Smooth muscle cell (in vitro differentiated cells): Measurements from ENCODE around the gene CIART. TPM values are rescaled to one million over a fixed set of nuclear protein-coding genes. Genes with fewer than 3 reads are reported as not detected.

ENCODE experiments used
- DNase-seq: peaks from one replicate; lab custom pipeline; 2025; ENCODE audit not compliant: unreplicated experiment; lab: John Stamatoyannopoulos, UW
- H2AFZ ChIP-seq: fragments of 200-600 bp; sonication (generic); 2 replicates; pipeline ENCODE4 v1.6.0; 2016; ENCODE audit warnings: antibody characterized with exemption, low read depth, mild to moderate bottlenecking
- H3F3A ChIP-seq: fragments of 200-600 bp; sonication (generic); 2 replicates; pipeline ENCODE4 v1.6.0; 2017; ENCODE audit warnings: antibody characterized with exemption, low read depth
- H3K27ac ChIP-seq: fragments of 200-600 bp; sonication (generic); 2 replicates; pipeline ENCODE4 v1.5.1; 2016; ENCODE audit warnings: low read depth, mild to moderate bottlenecking
- H3K27me3 ChIP-seq: fragments of 200-600 bp; sonication (generic); 2 replicates; pipeline ENCODE4 v1.6.1; 2016; ENCODE audit warnings: low read depth, mild to moderate bottlenecking
- H3K36me3 ChIP-seq: fragments of 200-600 bp; sonication (generic); 2 replicates; pipeline ENCODE4 v1.5.1; 2016; ENCODE audit warnings: low read depth
- H3K4me1 ChIP-seq: fragments of 200-600 bp; sonication (generic); 2 replicates; pipeline ENCODE4 v1.5.1; 2016; ENCODE audit warnings: low read depth
- H3K4me2 ChIP-seq: fragments of 200-600 bp; sonication (generic); 2 replicates; pipeline ENCODE4 v1.6.0; 2016; ENCODE audit warnings: mild to moderate bottlenecking
- H3K4me3 ChIP-seq: fragments of 200-600 bp; sonication (generic); 2 replicates; pipeline ENCODE4 v1.5.1; 2016; ENCODE audit warnings: mild to moderate bottlenecking
- H3K79me2 ChIP-seq: fragments of 200-600 bp; sonication (generic); 2 replicates; pipeline ENCODE4 v1.6.0; 2016; ENCODE audit warnings: low read depth, mild to moderate bottlenecking
- H3K9ac ChIP-seq: fragments of 200-600 bp; sonication (generic); 2 replicates; pipeline ENCODE4 v1.6.0; 2016; ENCODE audit warnings: low read depth
- H3K9me3 ChIP-seq: fragments of 200-600 bp; sonication (generic); replicated peaks from 2 replicates; pipeline ENCODE4 v1.5.1; 2016; ENCODE audit warnings: low read depth
- H4K20me1 ChIP-seq: fragments of 200-600 bp; sonication (generic); 2 replicates; pipeline ENCODE4 v1.6.0; 2016; ENCODE audit warnings: low read depth
- WGBS: methylation state at CpG from one replicate; pipeline ENCODE4 v1.1.7; 2016; ENCODE audit warnings: low lambda C conversion rate; 5-methylcytosine and 5-hydroxymethylcytosine counted together
- polyA plus RNA-seq: library from polyadenylated mRNA; unstranded; fragments of >200 nt; fragmentation: Nextera tagmentation; extraction: Ambion mirVana; gene quantifications from 2 replicates; pipeline ENCODE4 v1.2.1, GENCODE V29; 2016
- total RNA-seq: library from RNA; depleted of rRNA; stranded (reverse); fragments of >200 nt; gene quantifications from 2 replicates; pipeline ENCODE4 v1.2.3, GENCODE V29; 2014
- TF ChIP-seq, protein P1 (sequence below): fragments of 200-600 bp; sonication (generic); IDR thresholded peaks from 2 replicates; pipeline ENCODE4 v1.5.1; 2017; ENCODE audit warnings: borderline replicate concordance, mild to moderate bottlenecking, antibody characterized with exemption; ENCODE audit not compliant: insufficient read depth, poor library complexity, severe bottlenecking

The CIART gene
- total and polyA plus RNA-seq, 2 experiments from 2014 or later: 7.2 to 13.1 TPM

DNA sequence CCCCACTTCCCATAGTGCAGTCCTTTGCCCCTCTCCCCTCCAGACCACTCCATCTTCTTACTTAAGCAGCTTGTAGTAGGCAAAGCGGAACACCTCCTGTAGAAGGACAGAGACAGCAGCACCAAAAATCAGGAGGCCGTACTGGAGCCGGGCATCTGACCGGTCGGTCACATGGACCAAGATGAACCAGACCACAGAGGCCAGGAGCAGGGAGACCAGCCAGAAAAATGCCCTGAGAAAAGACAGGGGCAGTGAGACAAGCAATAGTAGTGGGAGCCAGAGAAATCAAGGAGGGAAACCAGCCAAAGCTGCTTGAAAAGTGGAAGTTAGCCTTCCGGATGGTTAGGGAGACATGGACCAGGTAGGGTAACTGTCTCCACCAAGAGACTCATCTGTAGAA lies 14.5 kb upstream of the CIART start:
- TF ChIP-seq, protein P1, sequence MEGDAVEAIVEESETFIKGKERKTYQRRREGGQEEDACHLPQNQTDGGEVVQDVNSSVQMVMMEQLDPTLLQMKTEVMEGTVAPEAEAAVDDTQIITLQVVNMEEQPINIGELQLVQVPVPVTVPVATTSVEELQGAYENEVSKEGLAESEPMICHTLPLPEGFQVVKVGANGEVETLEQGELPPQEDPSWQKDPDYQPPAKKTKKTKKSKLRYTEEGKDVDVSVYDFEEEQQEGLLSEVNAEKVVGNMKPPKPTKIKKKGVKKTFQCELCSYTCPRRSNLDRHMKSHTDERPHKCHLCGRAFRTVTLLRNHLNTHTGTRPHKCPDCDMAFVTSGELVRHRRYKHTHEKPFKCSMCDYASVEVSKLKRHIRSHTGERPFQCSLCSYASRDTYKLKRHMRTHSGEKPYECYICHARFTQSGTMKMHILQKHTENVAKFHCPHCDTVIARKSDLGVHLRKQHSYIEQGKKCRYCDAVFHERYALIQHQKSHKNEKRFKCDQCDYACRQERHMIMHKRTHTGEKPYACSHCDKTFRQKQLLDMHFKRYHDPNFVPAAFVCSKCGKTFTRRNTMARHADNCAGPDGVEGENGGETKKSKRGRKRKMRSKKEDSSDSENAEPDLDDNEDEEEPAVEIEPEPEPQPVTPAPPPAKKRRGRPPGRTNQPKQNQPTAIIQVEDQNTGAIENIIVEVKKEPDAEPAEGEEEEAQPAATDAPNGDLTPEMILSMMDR: no peak
- H3K36me3 ChIP-seq: no peaks in the 10 kb centered on the region
- no peaks in the 10 kb centered on the region for H3K9me3 ChIP-seq
- H3K27me3 ChIP-seq: no peaks in the 10 kb centered on the region
- DNase-seq: no peak
- no peak overlapping the region for H3K27ac ChIP-seq
- 56% methylated on average over 6 of the region's 6 CpGs for whole genome bisulfite sequencing
- peak overlapping the region; percentile 91 for H3K9ac ChIP-seq
- peaks cover 23% of the 10 kb centered on the region for H3K79me2 ChIP-seq
- peaks cover 19% of the 10 kb centered on the region for H3K4me1 ChIP-seq
- peak overlapping the region; percentile 97 for H3K4me3 ChIP-seq
- H4K20me1 ChIP-seq: no peaks in the 10 kb centered on the region
- H2AFZ ChIP-seq: no peak overlapping the region
- no peaks in the 10 kb centered on the region for H3F3A ChIP-seq
- peak overlapping the region; percentile 91 for H3K4me2 ChIP-seq

DNA sequence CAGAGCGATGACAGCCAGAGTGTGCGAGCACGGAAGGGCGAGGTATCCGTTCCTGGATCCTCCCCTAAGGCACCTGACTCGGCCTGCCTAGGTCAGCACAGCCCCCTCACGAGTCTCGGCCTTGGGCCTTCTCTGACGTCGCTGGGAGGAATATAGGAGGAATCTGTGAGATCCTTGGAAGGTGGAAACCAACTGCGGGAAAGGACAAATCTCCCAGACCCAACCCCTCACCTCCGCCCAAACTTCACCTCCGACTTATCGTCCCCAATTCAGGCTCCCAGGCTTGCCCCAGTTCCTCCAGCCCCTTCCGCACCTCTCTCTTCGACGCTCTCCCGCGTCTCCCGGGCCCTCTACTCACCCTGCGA lies 14.0 kb upstream of the CIART start:
- Histone ChIP-seq H3K9me3 (no peaks in the 10 kb centered on the region), H3K4me3 (peak overlapping the region; percentile 97), H3K4me1 (peaks cover 23% of the 10 kb centered on the region), H3K4me2 (peak overlapping the region; percentile 91), H2AFZ (peak overlapping the region; percentile 96), H3K9ac (peak overlapping the region; percentile 91), H3K36me3 (no peaks in the 10 kb centered on the region), H3K79me2 (peaks cover 23% of the 10 kb centered on the region), H3F3A (no peaks in the 10 kb centered on the region), H3K27ac (peak overlapping the region; percentile 70), H4K20me1 (no peaks in the 10 kb centered on the region), H3K27me3 (no peaks in the 10 kb centered on the region)
- DNase-seq: no peak
- TF ChIP-seq, protein P1: no peak
- 2% methylated on average over 21 of the region's 21 CpGs for WGBS

DNA sequence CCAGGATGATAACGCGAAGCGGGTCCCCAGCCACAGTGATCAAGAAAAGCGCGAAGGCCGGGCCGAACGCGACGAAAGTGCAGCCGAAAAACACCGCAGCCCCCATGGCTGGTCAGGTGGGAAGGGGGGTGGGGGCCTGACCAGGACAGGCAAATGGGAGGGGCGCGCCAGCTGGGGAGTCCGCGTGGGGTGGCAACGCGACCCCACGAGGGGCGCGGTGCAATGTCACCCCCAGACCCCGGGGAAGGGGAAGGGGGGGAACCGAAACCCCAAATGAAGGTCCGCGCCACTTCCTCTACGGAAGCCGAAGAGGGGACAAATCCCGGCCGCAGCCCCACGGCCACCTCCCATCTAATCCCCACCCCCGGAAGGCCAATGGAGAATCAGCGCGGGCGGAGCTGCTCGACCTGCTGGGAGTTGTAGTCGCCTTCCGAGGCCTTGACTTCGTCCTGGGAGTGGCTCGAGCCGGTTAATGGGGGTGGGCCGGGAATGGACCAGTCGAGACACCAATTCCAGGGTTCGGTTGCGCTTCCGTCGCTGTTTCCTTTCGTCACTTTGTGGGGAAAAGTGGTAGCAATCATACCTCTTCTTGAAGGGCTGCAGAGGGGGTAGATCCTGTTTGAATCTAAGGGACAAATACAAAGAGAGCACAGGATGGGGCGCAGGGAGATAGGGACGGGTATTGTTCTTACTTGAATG lies 13.5 kb upstream of the CIART start, which contains the start of gene APH1A:
Gene APH1A (minus strand): TSS at position 312 of the 699 bp plus-strand sequence. CDS start 206 bp downstream, at position 106.
- TF ChIP-seq, protein P1: no peak
- Histone ChIP-seq H3K27ac (peak within 1 kb of the TSS; percentile 70), H3K36me3 (no peaks in the 10 kb centered on the region), H3F3A (no peaks in the 10 kb centered on the region), H3K4me2 (peak within 1 kb of the TSS; percentile 91), H3K9me3 (no peaks in the 10 kb centered on the region), H3K27me3 (no peaks in the 10 kb centered on the region), H3K4me3 (peak within 1 kb of the TSS; percentile 97), H2AFZ (peak within 1 kb of the TSS; percentile 96), H3K4me1 (peaks cover 24% of the 10 kb centered on the region), H4K20me1 (no peaks in the 10 kb centered on the region), H3K79me2 (peaks cover 23% of the 10 kb centered on the region), H3K9ac (peak within 1 kb of the TSS; percentile 91)
- peak; percentile 75 for DNase-seq
- 2% methylated on average over 38 of the region's 49 CpGs for WGBS

DNA sequence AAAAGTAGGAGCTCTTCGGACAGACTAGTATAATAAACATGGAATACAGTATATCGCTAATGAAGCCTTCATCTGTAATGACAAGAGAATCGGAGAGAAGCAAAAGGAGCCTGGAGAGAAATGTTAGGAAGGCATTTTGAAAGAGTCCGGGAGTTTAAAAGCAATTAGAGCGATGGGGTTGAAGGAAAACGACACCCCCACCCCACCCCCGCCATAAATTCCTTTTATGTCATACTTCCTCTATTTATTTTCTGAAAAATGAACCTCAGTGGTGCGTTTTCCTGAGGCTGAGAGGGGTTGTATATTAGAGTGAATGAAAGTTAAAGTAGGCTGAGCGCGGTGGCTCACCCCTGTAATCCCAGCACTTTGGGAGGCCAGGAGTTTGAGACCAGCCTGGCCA lies 12.9 kb upstream of the CIART start:
- Histone ChIP-seq H3K79me2 (peaks cover 23% of the 10 kb centered on the region), H3F3A (no peaks in the 10 kb centered on the region), H3K4me3 (peak overlapping the region; percentile 97), H3K4me2 (peak overlapping the region; percentile 91), H3K27me3 (no peaks in the 10 kb centered on the region), H4K20me1 (no peaks in the 10 kb centered on the region), H3K27ac (peak overlapping the region; percentile 31), H3K9me3 (no peaks in the 10 kb centered on the region), H3K9ac (peak overlapping the region; percentile 91), H3K36me3 (no peaks in the 10 kb centered on the region), H3K4me1 (peaks cover 24% of the 10 kb centered on the region), H2AFZ (peak overlapping the region; percentile 96)
- TF ChIP-seq, protein P1: no peak
- WGBS: 29% methylated on average over 10 of the region's 10 CpGs
- DNase-seq: no peak
